ENCODE results near the gene TYR. TPM values are rescaled to one million over a fixed set of nuclear protein-coding genes. Genes with fewer than 3 reads are reported as not detected.
"Not testable (repeated sequence)": the region's sequence is repeated elsewhere in the genome, so short reads cannot be mapped to it uniquely, and the experiment has no call there.

TYR gene
- total RNA-seq, 4 donors from 2014 or later = not detected

DNA sequence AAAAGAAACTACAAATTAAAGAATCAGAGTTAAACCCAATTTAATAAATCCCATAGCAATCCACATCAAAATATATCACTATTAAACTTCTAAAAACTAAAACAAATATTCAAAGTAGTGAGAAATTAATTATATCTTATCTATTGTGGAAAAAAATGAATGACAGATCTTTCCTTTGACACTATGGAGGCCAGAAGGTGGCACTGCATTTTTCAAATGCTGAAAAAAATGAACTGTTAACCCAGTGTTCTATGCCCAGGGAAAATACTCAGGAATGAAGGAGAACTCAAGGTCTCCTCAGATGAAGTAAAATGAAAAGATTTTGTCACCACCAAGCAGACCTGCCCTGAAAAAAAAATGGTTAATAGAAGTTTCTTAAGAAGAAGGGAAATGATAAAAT lies 27.7 kb downstream of the TYR start:
- in situ Hi-C loops (cut with MboI; ENCODE audit: low sequenced_read_pairs in 4 of 4) = no loop called here
- Histone ChIP-seq H3K27ac (no peak overlapping the region), H3K4me3 (no peak overlapping the region), H3K9me3 (no peaks in the 10 kb centered on the region), H3K36me3 (no peaks in the 10 kb centered on the region), H3K27me3 (no peaks in the 10 kb centered on the region), H3K4me1 (no peaks in the 10 kb centered on the region)
- ATAC-seq (no peak), DNase-seq (no peak)
- intact Hi-C loops (cut with DNase I; ENCODE audit: low total_unique reads) = no loop called here
- TF ChIP-seq, protein P1, sequence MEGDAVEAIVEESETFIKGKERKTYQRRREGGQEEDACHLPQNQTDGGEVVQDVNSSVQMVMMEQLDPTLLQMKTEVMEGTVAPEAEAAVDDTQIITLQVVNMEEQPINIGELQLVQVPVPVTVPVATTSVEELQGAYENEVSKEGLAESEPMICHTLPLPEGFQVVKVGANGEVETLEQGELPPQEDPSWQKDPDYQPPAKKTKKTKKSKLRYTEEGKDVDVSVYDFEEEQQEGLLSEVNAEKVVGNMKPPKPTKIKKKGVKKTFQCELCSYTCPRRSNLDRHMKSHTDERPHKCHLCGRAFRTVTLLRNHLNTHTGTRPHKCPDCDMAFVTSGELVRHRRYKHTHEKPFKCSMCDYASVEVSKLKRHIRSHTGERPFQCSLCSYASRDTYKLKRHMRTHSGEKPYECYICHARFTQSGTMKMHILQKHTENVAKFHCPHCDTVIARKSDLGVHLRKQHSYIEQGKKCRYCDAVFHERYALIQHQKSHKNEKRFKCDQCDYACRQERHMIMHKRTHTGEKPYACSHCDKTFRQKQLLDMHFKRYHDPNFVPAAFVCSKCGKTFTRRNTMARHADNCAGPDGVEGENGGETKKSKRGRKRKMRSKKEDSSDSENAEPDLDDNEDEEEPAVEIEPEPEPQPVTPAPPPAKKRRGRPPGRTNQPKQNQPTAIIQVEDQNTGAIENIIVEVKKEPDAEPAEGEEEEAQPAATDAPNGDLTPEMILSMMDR (IDR thresholded peaks at IDR 0.05 in 4 of 5, conservative IDR thresholded peaks at IDR 0.05 in 1 of 5) = no peak
- no peak for TF ChIP-seq POLR2A (IDR thresholded peaks at IDR 0.05)

DNA sequence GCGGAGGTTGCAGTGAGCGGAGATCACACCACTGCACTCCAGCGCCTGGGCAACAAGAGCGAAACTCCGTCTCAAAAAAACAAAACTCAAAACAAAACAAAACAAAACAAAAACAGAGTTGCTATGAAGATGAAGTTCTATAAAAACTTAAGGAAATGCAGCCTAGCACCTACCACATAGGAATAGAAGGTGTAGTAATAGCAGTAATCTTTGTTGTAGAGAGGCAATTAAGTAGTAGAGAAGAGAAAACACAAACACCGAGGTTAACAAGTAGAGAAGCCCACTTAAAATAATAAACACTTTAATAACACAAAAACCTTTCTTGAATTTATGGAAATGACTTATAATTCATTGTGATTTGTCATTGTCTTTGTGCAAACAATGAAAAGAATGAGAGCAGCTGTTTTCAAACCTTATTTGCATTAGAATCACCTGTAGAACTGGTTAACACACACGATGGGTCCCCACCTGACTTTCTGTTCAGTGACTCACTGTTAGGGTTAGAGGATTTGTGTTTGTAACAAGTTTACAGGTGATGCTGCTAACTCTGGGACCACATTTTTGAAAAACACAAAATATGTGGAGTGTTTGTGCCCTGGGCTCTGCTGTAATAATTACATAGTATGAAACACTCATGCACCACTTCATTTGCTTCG lies 43.1 kb downstream of the TYR start:
- Histone ChIP-seq H3K9me3 (no peaks in the 10 kb centered on the region), H3K36me3 (no peaks in the 10 kb centered on the region), H3K4me3 (no peak overlapping the region), H3K27me3 (no peaks in the 10 kb centered on the region), H3K27ac (no peak overlapping the region), H3K4me1 (no peaks in the 10 kb centered on the region)
- intact Hi-C loops (cut with DNase I; ENCODE audit: low total_unique reads) = no loop called here
- DNase-seq (no peak), ATAC-seq (no peak)
- in situ Hi-C loops (cut with MboI; ENCODE audit: low sequenced_read_pairs in 4 of 4) = no loop called here
- TF ChIP-seq, protein P1 (IDR thresholded peaks at IDR 0.05 in 4 of 5, conservative IDR thresholded peaks at IDR 0.05 in 1 of 5) = no peak
- TF ChIP-seq POLR2A (IDR thresholded peaks at IDR 0.05) = no peak

DNA sequence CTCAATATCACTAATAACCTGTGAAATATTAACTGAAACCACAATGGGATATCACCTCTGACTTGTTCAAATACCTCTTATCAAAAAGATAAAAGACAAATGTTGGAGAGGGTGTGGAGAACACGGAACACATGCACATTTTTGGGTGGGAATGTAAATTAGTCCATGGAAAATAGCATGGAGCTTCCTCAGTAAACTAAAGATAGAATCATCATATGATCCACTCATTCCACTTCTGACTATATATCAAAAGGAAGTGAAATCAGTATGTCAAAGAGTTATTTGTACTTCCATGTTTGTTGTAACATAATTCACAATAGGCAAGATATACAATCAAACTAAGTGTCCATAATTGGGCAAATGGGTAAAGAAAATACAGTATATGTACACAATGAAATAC lies 57.4 kb downstream of the TYR start:
- Histone ChIP-seq H3K27ac (no peak overlapping the region), H3K9me3 (no peaks in the 10 kb centered on the region), H3K4me1 (no peaks in the 10 kb centered on the region), H3K4me3 (no peak overlapping the region), H3K36me3 (no peaks in the 10 kb centered on the region), H3K27me3 (no peaks in the 10 kb centered on the region)
- TF ChIP-seq, protein P1 (IDR thresholded peaks at IDR 0.05 in 4 of 5, conservative IDR thresholded peaks at IDR 0.05 in 1 of 5) = no peak
- TF ChIP-seq POLR2A (IDR thresholded peaks at IDR 0.05) = no peak
- ATAC-seq = no peak
- intact Hi-C loops (cut with DNase I; ENCODE audit: low total_unique reads) = no loop called here
- in situ Hi-C loops (cut with MboI; ENCODE audit: low sequenced_read_pairs in 4 of 4) = no loop called here
- DNase-seq = no peak

DNA sequence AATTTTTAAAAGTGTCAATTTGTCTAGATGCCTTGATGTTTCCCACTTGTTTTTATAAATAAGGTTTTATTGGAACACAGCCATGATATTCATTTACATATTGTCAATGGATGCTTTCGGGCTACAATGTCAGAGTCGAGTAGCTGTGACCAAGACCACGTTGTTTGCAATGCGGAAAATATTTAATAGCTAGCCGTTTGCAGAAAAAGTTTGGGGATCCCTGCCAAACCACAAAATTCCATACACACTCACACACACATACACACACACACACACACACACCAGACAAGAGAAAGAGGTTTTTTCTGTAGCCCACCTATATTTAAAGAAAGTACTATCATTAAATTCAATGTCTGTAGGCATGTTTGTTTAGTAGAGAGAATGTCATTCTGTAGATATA lies 58.3 kb downstream of the TYR start:
- Histone ChIP-seq H3K27ac (no peak overlapping the region), H3K36me3 (no peaks in the 10 kb centered on the region), H3K4me1 (no peaks in the 10 kb centered on the region), H3K4me3 (no peak overlapping the region), H3K27me3 (no peaks in the 10 kb centered on the region), H3K9me3 (no peaks in the 10 kb centered on the region)
- TF ChIP-seq POLR2A (IDR thresholded peaks at IDR 0.05) = no peak
- TF ChIP-seq, protein P1 (IDR thresholded peaks at IDR 0.05 in 4 of 5, conservative IDR thresholded peaks at IDR 0.05 in 1 of 5) = no peak
- in situ Hi-C loops (cut with MboI; ENCODE audit: low sequenced_read_pairs in 4 of 4) (no loop called here), intact Hi-C loops (cut with DNase I; ENCODE audit: low total_unique reads) (no loop called here)
- DNase-seq (no peak), ATAC-seq (no peak)

GRCh38 chr11:89247007-89247406 lies 69.3 kb downstream of the TYR start:
- ATAC-seq; intact Hi-C loops (cut with DNase I; ENCODE audit: low total_unique reads); H3K9me3 ChIP-seq; H3K36me3 ChIP-seq; DNase-seq; H3K27me3 ChIP-seq; in situ Hi-C loops (cut with MboI; ENCODE audit: low sequenced_read_pairs in 4 of 4); H3K4me1 ChIP-seq; H3K27ac ChIP-seq; H3K4me3 ChIP-seq: not testable (repeated sequence)
